HEK293 (cell line): Measurements from ENCODE around the gene RGS9BP.

Experiments used
- TCF7L2 ChIP-seq: IDR thresholded peaks from 2 replicates; pipeline ENCODE4 v1.6.1; 2011; ENCODE audit warnings: low read depth, mild to moderate bottlenecking, inconsistent platforms, low read length, moderate library complexity, borderline replicate concordance
- ZFP3 ChIP-seq: fragments of 450-650 bp; formaldehyde crosslinking; IDR thresholded peaks from 2 replicates; pipeline ENCODE4 v1.5.1; 2016; ENCODE audit warnings: low read depth, missing biosample characterization, missing genetic modification characterization
- ZNF23 ChIP-seq: fragments of 450-650 bp; formaldehyde crosslinking; IDR thresholded peaks from 2 replicates; pipeline ENCODE4 v1.5.1; 2016; ENCODE audit warnings: missing biosample characterization, missing genetic modification characterization, borderline replicate concordance
- ZNF366 ChIP-seq: fragments of 450-650 bp; formaldehyde crosslinking; conservative IDR thresholded peaks from 2 replicates; pipeline ENCODE4 v1.5.1; 2016; ENCODE audit warnings: missing biosample characterization, missing genetic modification characterization
- TF ChIP-seq, protein P1 (sequence below): fragments of 450-650 bp; formaldehyde crosslinking; IDR thresholded peaks from 2 replicates; pipeline ENCODE4 v1.5.1; 2016; ENCODE audit warnings: missing biosample characterization, missing genetic modification characterization

DNA sequence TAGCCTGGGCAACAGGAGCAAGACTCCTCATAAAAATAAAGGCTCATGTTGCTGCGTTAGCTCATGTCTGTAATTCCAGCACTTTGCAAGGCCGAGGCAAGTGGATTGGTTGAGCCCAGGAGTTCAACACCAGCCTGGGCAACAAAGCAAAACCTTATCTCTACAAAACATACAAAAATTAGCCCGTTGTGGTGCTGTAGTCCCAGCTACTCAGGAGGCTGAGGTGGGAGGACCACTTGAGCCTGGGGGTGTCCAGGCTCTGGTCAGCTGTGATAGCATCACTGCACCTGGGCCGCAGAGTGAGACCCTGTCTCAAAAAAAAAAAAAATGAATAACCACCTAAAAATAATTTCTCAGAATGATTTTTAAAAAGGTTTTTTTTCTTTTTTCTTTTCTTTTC lies 12.0 kb downstream of the RGS9BP start:
- TF ChIP-seq ZNF23 (tag by site-specific recombination) (no peak), ZNF366 (no peak), TCF7L2 (no peak), ZFP3 (tag by site-specific recombination) (no peak)
- TF ChIP-seq, protein P1, sequence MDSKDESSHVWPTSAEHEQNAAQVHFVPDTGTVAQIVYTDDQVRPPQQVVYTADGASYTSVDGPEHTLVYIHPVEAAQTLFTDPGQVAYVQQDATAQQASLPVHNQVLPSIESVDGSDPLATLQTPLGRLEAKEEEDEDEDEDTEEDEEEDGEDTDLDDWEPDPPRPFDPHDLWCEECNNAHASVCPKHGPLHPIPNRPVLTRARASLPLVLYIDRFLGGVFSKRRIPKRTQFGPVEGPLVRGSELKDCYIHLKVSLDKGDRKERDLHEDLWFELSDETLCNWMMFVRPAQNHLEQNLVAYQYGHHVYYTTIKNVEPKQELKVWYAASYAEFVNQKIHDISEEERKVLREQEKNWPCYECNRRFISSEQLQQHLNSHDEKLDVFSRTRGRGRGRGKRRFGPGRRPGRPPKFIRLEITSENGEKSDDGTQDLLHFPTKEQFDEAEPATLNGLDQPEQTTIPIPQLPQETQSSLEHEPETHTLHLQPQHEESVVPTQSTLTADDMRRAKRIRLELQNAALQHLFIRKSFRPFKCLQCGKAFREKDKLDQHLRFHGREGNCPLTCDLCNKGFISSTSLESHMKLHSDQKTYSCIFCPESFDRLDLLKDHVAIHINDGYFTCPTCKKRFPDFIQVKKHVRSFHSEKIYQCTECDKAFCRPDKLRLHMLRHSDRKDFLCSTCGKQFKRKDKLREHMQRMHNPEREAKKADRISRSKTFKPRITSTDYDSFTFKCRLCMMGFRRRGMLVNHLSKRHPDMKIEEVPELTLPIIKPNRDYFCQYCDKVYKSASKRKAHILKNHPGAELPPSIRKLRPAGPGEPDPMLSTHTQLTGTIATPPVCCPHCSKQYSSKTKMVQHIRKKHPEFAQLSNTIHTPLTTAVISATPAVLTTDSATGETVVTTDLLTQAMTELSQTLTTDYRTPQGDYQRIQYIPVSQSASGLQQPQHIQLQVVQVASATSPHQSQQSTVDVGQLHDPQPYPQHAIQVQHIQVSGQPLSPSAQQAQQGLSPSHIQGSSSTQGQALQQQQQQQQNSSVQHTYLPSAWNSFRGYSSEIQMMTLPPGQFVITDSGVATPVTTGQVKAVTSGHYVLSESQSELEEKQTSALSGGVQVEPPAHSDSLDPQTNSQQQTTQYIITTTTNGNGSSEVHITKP (tag by site-specific recombination): no peak; the same call in none of the 2 replicates
